Nephron progenitor cell (in vitro differentiated cells): ENCODE data around the gene EPS8L1.
"Not testable (repeated sequence)": the region's sequence is repeated elsewhere in the genome, so short reads cannot be mapped to it uniquely, and the experiment has no call there.

Experiments used
- DNase-seq: peaks from one replicate; pipeline ENCODE4 v3.0.0; 2021
- H3K27ac Mint-ChIP-seq: 2 replicates; pipeline ENCODE4 v1.8.0; 2021; ENCODE audit warnings: mild to moderate bottlenecking, moderate library complexity, mixed read lengths
- H3K27me3 Mint-ChIP-seq: 2 replicates; pipeline ENCODE4 v1.8.0; 2021; ENCODE audit warnings: mild to moderate bottlenecking, low read depth, mixed read lengths; ENCODE audit not compliant: poor library complexity
- H3K36me3 Mint-ChIP-seq: 2 replicates; pipeline ENCODE4 v1.8.0; 2021; ENCODE audit warnings: low read depth, mixed read lengths
- H3K4me1 Mint-ChIP-seq: 2 replicates; pipeline ENCODE4 v1.8.0; 2021; ENCODE audit warnings: mixed read lengths
- H3K4me3 Mint-ChIP-seq: 2 replicates; pipeline ENCODE4 v1.8.0; 2021; ENCODE audit warnings: mild to moderate bottlenecking, moderate library complexity, mixed read lengths
- H3K9me3 Mint-ChIP-seq: 2 replicates; pipeline ENCODE4 v1.8.0; 2021; ENCODE audit warnings: mild to moderate bottlenecking, moderate library complexity, mixed read lengths
- CTCF ChIP-seq: fragments of 200-600 bp; sonication (generic); IDR thresholded peaks from 2 replicates; pipeline ENCODE4 v1.5.0; 2021; ENCODE audit warnings: antibody characterized with exemption

Gene EPS8L1

GRCh38 chr19:55075371-55075998 lies at the start of gene EPS8L1:
EPS8L1 (plus strand) TSS chr19:55075869; CDS start chr19:55076445, 576 bp downstream.
- Mint-ChIP-seq H3K27me3 (peaks cover 94% of the 10 kb centered on the region), H3K9me3 (peaks cover 12% of the 10 kb centered on the region), H3K27ac (no peak within 1 kb of the TSS), H3K4me1 (peaks cover 7% of the 10 kb centered on the region), H3K4me3 (no peak within 1 kb of the TSS), H3K36me3 (no peaks in the 10 kb centered on the region)
- no peak for TF ChIP-seq CTCF
- peak; percentile 55 for DNase-seq

DNA sequence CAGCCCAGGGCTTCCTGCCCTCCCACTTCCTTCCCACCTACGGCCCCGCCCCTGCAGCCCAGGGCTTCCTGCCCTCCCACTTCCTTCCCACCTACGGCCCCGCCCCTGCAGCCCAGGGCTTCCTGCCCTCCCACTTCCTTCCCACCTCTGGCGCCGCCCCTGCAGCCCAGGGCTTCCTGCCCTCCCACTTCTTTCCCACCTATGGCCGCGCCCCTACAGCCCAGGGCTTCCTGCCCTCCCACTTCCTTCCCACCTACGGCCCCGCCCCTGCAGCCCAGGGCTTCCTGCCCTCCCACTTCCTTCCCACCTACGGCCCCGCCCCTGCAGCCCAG lies 48.6 kb upstream of the EPS8L1 start:
- not testable (repeated sequence) for H3K36me3 Mint-ChIP-seq, H3K27me3 Mint-ChIP-seq, H3K27ac Mint-ChIP-seq, H3K4me3 Mint-ChIP-seq, H3K4me1 Mint-ChIP-seq, DNase-seq
- peaks cover 55% of the 10 kb centered on the region for H3K9me3 Mint-ChIP-seq

DNA sequence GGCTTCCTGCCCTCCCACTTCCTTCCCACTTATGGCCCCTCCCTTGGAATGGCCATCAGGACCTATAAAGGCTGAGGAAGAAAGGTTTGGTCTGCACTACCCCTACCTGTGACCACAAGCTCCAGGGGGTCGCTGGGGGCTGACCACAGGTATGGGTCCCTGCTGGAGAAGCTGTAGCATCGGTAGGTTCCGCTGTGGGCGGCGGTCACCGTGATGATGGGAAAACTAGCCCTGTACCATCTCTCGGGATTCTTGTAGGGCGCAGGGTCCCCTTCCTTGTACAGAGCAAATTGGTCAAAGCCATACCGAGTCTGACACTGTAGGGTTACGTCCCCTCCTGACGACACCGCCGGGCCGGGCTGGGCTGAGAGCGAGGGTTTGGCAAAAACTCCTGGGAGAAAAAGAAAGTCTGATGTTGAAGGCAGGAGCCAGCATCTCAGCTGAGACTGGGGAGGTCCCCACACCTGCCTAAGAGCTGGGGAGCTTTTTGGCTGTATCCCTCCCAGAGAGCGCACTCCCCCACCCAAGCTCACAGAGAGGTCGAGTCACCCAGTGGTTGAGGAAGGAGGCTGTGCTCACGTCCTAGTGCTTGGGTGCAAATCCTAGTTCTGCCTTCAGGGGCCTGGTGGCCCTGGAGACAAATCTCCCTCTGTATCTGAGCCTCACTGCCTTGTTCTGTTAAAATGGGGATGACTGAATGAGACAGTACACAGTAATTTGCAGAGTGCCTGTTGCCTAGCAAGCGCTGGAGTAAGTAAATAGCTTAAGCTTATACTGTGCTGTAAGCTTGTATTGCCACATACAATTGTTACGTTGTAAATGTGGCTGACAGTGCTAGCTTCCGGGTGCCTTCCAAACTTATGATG lies 48.0 kb upstream of the EPS8L1 start:
- DNase-seq: no peak
- no peaks in the 10 kb centered on the region for H3K4me1 Mint-ChIP-seq
- peaks cover 2% of the 10 kb centered on the region for H3K36me3 Mint-ChIP-seq
- H3K9me3 Mint-ChIP-seq: peaks cover 53% of the 10 kb centered on the region
- H3K4me3 Mint-ChIP-seq: no peak overlapping the region
- no peak overlapping the region for H3K27ac Mint-ChIP-seq
- H3K27me3 Mint-ChIP-seq: no peaks in the 10 kb centered on the region
- TF ChIP-seq CTCF: no peak

DNA sequence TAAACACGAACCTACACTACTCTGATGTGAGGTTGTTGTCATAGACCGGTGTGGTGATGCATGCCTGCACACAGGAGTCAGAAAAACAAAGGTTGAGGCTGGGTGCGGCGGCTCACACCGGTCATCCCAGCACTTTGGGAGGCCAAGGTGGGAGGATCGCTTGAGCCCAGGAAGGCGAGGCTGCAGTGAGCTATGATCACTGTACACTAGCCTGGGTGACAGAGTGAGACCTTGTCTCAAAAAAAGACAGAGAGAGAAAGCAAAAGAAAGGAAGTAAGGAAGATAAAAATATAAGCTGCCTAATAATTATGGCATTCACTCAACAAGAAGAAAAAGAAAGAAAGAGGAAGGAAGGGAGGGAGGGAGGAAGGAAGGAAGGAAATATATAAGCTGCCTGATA lies 46.9 kb upstream of the EPS8L1 start:
- Mint-ChIP-seq H3K4me3 (no peak overlapping the region), H3K36me3 (no peaks in the 10 kb centered on the region), H3K27me3 (no peaks in the 10 kb centered on the region), H3K4me1 (no peaks in the 10 kb centered on the region), H3K9me3 (peaks cover 50% of the 10 kb centered on the region), H3K27ac (no peak overlapping the region)
- TF ChIP-seq CTCF: no peak
- no peak for DNase-seq

- Mint-ChIP-seq H3K27me3 (peaks cover 9% of the 10 kb centered on the region), H3K36me3 (peaks cover 5% of the 10 kb centered on the region), H3K4me3 (no peak overlapping the region), H3K27ac (no peak overlapping the region), H3K4me1 (no peaks in the 10 kb centered on the region), H3K9me3 (peaks cover 38% of the 10 kb centered on the region)
- TF ChIP-seq CTCF: no peak
- DNase-seq: no peak
These were observed 44.5 kb upstream of the EPS8L1 start for GRCh38 chr19:55031178-55031577.

DNA sequence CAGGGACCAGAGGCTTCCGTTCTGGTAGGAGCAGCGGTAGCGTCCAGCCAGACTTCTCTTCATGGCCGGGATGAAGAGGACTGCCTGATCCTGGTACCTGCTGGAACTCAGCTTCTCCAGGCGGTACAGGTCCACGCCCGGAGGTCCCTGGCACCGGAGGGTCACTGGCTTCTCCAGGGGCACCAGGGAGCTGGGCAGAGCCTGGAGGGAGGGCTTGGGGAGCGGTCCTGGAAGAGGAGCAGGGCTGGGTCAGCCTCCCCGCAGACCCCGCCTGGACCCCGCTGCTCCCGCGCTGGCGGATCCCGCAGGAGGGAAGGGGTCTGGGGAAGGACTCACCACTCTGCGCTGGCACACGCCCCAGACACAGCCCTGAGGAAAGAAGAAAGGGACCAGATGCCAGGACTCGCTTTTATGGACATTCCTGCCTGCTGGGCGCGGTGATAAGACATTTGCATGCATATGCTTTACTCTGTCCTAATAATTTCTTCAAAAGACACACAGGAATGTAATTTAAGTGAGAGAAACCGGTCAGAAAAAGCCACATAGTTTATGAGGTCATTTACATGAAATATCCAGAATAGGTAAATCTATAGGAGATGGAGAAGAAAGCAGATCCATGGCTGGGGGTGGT lies 43.4 kb upstream of the EPS8L1 start:
- no peak for DNase-seq
- Mint-ChIP-seq H3K9me3 (peaks cover 34% of the 10 kb centered on the region), H3K4me1 (no peaks in the 10 kb centered on the region), H3K4me3 (no peak overlapping the region), H3K27ac (no peak overlapping the region), H3K36me3 (peaks cover 5% of the 10 kb centered on the region), H3K27me3 (peaks cover 9% of the 10 kb centered on the region)
- no peak for TF ChIP-seq CTCF

- H3K27me3 Mint-ChIP-seq, H3K4me3 Mint-ChIP-seq, DNase-seq, H3K36me3 Mint-ChIP-seq, H3K4me1 Mint-ChIP-seq, H3K27ac Mint-ChIP-seq: not testable (repeated sequence)
- H3K9me3 Mint-ChIP-seq: peaks cover 27% of the 10 kb centered on the region
These were observed 42.6 kb upstream of the EPS8L1 start for GRCh38 chr19:55032976-55033643.
